Iris pigment epithelial cell (primary cell): ENCODE data around the gene PRR35.
"Not testable (repeated sequence)": the region's sequence is repeated elsewhere in the genome, so short reads cannot be mapped to it uniquely, and the experiment has no call there.

Experiments
- DNase-seq: peaks from one replicate; pipeline ENCODE4 v3.0.0-alpha.2; 2011; ENCODE audit warnings: low read depth

Gene PRR35

DNA sequence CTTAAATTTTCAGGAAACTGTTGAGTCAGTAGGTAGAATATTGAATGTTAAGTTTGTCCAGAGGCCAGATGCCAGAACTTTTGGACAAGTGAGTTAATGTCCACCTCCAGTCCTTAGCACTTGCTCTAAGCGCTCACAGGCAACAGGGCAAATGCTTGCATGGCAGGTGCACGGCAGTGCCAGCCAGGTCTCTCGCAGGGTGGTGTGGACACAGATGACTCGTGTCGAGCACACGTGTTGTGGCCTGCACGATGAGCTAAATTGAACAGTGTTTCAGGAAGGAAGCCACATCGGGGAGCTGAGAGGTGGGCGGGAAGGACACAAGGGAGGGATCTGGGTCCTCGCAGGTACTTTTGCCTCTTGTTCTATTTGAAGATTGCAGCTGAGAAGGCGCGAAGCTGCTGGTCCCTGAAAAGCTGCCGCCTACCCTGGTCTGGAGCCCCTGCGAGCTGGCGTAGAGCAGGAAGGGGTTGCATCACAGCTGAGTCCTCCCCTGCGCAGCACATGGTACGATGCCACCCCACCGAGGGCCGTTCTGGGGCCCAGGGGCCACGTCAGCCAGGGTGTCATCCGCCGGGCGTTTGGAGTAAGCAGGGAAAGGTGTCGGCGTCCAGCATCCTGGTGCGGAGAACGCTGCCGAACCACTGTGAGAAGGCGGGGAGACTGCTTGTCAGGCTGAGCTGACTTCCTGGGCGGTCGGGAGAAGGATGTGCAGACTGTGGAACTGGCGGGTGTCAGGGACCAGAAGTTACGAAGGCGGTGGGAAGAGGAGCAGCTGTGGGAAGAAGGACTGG, 35.9 kb downstream of the PRR35 start:
- DNase-seq = no peak

GRCh38 chr16:596736-597060, 36.5 kb downstream of the PRR35 start:
- no peak for DNase-seq

- DNase-seq = not testable (repeated sequence)
Observed at GRCh38 chr16:597655-598054, 37.5 kb downstream of the PRR35 start.

DNA sequence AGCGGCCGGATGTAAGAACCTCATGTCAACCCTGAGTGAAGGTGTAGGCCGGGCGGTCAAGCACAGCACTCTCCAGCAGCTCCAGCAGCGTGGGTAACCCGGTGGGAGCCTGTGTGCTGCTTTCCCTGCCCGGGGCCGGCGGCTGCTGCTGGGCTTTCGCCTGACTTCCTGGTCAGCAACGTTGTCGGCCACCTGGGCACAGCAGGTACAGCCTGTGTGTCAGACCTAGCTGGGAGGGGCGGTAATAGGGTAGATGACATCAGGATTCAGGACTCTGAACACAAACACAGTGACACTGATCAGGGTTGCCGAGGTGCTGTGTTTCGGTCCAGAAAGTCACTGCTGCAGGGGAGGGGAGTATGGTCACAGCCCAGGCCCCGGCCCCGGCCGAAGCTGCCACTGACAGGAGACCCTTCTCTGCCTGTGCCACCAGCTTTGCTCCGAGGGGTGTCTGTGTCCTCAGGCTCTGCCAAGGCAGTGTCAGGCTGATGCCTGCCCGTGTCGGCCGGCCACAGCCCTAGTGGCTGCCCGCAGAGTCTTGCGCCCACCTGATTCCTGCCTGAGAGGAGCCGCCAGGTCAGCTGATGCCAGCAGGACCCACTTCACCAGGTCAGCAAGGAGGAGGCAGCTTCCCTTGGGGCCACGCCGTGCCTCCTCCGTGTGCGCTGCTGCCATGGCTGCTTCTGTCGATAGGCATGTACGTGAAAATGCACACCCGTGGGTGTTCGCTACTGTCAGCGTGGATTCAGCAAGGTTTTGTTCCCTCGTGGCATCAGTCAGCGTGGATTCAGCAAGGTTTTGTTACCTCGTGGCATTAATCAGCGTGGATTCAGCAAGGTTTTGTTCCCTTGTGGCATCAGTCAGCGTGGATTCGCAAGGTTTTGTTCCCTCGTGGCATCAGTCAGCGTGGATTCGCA, 38.9 kb downstream of the PRR35 start:
- DNase-seq = no peak

- DNase-seq = no peak
Observed at GRCh38 chr16:600781-601180, 40.6 kb downstream of the PRR35 start.

DNA sequence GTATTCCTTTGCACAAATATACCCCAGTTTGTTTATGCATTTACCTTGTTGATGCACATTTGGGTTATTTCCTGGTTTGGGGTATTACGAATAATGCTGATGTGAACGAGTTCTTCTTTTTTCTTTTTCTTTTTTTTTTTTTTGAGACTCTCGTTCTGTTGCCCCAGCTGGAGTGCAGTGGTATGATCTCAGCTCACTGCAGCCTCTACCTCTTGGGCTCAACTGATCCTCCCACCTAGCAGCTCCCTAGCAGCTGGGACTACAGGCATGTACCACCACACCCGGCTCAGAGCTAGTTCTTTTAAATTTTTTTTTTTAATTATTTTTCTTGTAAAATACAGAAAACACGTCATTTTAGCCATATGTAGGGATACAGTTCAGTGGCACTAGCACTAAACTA, 43.7 kb downstream of the PRR35 start:
- no peak for DNase-seq

DNA sequence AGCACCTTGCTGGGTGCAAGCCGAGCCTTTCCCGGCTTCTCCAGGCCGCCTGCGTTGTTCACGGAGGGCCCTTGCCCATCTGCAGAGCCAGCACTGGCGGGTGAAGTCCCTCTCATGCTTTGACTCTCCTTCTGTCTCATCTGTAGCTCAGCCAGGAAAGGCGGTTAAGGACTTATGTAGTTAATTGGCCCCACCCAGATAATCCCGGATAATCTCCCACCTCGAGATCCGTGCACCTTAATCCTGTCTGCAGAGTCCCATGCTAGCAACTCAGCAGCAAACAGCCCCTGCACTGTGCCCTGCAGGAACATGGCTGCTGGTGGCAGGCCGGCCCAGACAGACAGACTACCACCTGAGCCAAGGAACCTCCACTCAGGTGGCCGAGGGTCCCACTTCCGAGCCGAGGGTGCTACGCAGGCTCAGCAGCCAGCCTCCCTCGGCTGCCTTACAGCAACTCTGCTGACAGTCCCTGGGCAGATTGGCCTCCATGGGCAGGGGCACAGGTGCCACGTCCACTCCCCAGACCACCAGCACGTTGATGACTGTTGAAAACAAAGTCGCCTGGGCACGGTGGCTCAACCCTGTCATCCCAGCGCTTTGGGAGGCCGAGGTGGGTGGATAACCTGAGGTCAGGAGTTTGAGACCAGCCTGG, 46.6 kb downstream of the PRR35 start:
- DNase-seq = no peak

DNA sequence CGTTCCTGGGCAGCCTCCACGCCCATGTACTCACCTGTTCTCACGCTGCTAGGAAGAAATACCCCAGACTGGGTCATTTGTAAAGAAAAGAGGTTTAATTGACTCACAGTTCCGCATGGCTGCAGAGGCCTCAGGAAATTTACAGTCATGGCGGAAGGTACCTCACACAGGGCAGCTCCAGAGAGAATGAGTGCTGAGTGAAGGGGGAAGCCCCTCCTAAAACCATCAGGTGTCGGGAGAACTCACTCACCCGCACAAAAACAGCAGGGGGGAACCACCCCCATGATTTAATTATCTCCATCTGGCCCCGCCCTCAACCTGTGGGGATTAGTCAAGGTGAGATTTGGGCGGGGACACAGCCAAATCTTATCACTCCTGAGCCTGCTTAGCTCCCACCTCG, 47.8 kb downstream of the PRR35 start:
- no peak for DNase-seq

DNA sequence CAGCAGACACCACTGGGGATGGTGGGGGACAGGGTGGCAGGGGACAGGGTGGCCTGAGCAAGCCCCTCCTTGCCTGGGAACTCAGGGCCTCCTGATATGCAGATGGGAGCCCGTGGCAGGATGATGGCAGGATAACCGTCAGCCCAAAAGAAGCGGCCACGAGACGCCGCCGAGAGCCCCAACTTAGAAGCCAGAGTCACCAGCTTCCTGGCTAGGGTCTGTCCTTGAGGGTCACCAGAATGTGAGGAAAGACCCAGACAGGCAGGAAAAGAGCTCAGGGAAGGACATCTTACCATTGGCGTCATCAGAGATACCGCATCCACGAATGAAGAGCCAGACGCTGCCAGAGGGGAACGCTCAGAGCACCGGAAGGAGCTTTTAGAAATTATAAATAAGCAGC, 49.1 kb downstream of the PRR35 start:
- no peak for DNase-seq

DNA sequence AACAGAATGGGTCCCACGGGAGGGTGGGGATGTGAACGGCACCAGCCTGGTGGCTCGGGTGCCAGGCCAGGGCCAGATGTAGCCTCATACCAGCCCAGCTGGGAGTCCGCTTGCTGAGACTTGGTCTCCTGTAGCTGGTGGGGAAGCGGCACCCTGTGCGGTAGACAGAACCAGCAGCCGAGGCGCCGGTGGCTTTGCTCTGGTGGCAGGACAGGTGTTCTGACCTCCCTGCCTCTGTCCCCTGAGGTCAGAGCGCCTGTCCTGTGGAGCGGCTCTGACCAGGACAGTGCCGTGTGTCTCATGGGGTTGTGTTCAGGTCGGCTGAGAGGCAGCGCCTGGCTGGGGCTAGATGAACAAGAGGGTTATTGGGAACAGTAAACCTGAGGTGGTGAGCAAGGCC, 49.8 kb downstream of the PRR35 start:
- no peak for DNase-seq

GRCh38 chr16:610513-611381, 50.6 kb downstream of the PRR35 start:
- DNase-seq = no peak

- no peak for DNase-seq
Observed at GRCh38 chr16:615122-615521, 54.9 kb downstream of the PRR35 start.
